Measurements from ENCODE around the gene ABCG8.

ABCG8 gene

GRCh38 chr2:43823751-43824150 is 15.0 kb upstream of the ABCG8 start:
- Histone ChIP-seq H3K27me3 (ENCODE audit: insufficient read depth, low read length, poor library complexity) (peaks cover 3% of the 10 kb centered on the region), H4K20me1 (ENCODE audit: insufficient read depth, low read length) (no peaks in the 10 kb centered on the region; the same call in 1 of the 2 replicates), H3K4me3 (ENCODE audit: low read depth in 1 of 2, low read length in 2 of 2) (no peak overlapping the region), H3K4me2 (ENCODE audit: insufficient read depth, low read length) (no peak overlapping the region), H3K4me1 (ENCODE audit: insufficient read depth, low read length) (no peaks in the 10 kb centered on the region), H3K27ac (ENCODE audit: low read length) (no peak overlapping the region), H3K9ac (ENCODE audit: low read depth, low read length) (no peak overlapping the region), H3K79me2 (ENCODE audit: insufficient read depth, low read length) (no peaks in the 10 kb centered on the region), H2AFZ (ENCODE audit: low read depth, low read length) (no peak overlapping the region), H3K9me3 (ENCODE audit: insufficient read depth, low read length, severe bottlenecking) (no peaks in the 10 kb centered on the region), H3K36me3 (ENCODE audit: insufficient read depth, low read length) (no peaks in the 10 kb centered on the region)
- TF ChIP-seq CTCF (IDR thresholded peaks at IDR 0.05; ENCODE audit: borderline replicate concordance, extremely low read depth, low read length, poor library complexity, severe bottlenecking) = no peak
- no peak for TF ChIP-seq EZH2 (IDR thresholded peaks at IDR 0.05; ENCODE audit: borderline replicate concordance, low read depth, low read length, severe bottlenecking)
- DNase-seq (no peak), ATAC-seq (ENCODE audit: insufficient read depth, low read depth) (no peak)

- no peak for TF ChIP-seq CTCF (IDR thresholded peaks at IDR 0.05; ENCODE audit: borderline replicate concordance, extremely low read depth, low read length, poor library complexity, severe bottlenecking)
- no peak for TF ChIP-seq EZH2 (IDR thresholded peaks at IDR 0.05; ENCODE audit: borderline replicate concordance, low read depth, low read length, severe bottlenecking)
- H3K4me3 ChIP-seq (ENCODE audit: low read depth in 1 of 2, low read length in 2 of 2) = no peak overlapping the region
- H2AFZ ChIP-seq (ENCODE audit: low read depth, low read length) = no peak overlapping the region
- H3K9ac ChIP-seq (ENCODE audit: low read depth, low read length) = no peak overlapping the region
- no peaks in the 10 kb centered on the region; the same call in 1 of the 2 replicates for H4K20me1 ChIP-seq (ENCODE audit: insufficient read depth, low read length)
- no peaks in the 10 kb centered on the region for H3K4me1 ChIP-seq (ENCODE audit: insufficient read depth, low read length)
- H3K79me2 ChIP-seq (ENCODE audit: insufficient read depth, low read length) = no peaks in the 10 kb centered on the region
- no peak for DNase-seq
- peaks cover 3% of the 10 kb centered on the region for H3K27me3 ChIP-seq (ENCODE audit: insufficient read depth, low read length, poor library complexity)
- H3K9me3 ChIP-seq (ENCODE audit: insufficient read depth, low read length, severe bottlenecking) = no peaks in the 10 kb centered on the region
- H3K27ac ChIP-seq (ENCODE audit: low read length) = no peak overlapping the region
- no peaks in the 10 kb centered on the region for H3K36me3 ChIP-seq (ENCODE audit: insufficient read depth, low read length)
- ATAC-seq (ENCODE audit: insufficient read depth, low read depth) = no peak
- no peak overlapping the region for H3K4me2 ChIP-seq (ENCODE audit: insufficient read depth, low read length)
Measured at GRCh38 chr2:43824512-43824911, 14.3 kb upstream of the ABCG8 start.

- Histone ChIP-seq H3K27me3 (ENCODE audit: insufficient read depth, low read length, poor library complexity) (peaks cover 3% of the 10 kb centered on the region), H3K4me1 (ENCODE audit: insufficient read depth, low read length) (no peaks in the 10 kb centered on the region), H3K9me3 (ENCODE audit: insufficient read depth, low read length, severe bottlenecking) (no peaks in the 10 kb centered on the region), H3K4me2 (ENCODE audit: insufficient read depth, low read length) (no peak overlapping the region), H3K27ac (ENCODE audit: low read length) (no peak overlapping the region), H2AFZ (ENCODE audit: low read depth, low read length) (no peak overlapping the region), H3K79me2 (ENCODE audit: insufficient read depth, low read length) (no peaks in the 10 kb centered on the region), H3K4me3 (ENCODE audit: low read depth in 1 of 2, low read length in 2 of 2) (no peak overlapping the region), H4K20me1 (ENCODE audit: insufficient read depth, low read length) (no peaks in the 10 kb centered on the region; the same call in 1 of the 2 replicates), H3K9ac (ENCODE audit: low read depth, low read length) (no peak overlapping the region), H3K36me3 (ENCODE audit: insufficient read depth, low read length) (no peaks in the 10 kb centered on the region)
- DNase-seq = no peak
- TF ChIP-seq EZH2 (IDR thresholded peaks at IDR 0.05; ENCODE audit: borderline replicate concordance, low read depth, low read length, severe bottlenecking) (no peak), CTCF (IDR thresholded peaks at IDR 0.05; ENCODE audit: borderline replicate concordance, extremely low read depth, low read length, poor library complexity, severe bottlenecking) (no peak)
- no peak for ATAC-seq (ENCODE audit: insufficient read depth, low read depth)
Measured at GRCh38 chr2:43824951-43825493, 13.7 kb upstream of the ABCG8 start.

All from DND-41 (cell line).